ENCODE results near the gene NACC2.

DNA sequence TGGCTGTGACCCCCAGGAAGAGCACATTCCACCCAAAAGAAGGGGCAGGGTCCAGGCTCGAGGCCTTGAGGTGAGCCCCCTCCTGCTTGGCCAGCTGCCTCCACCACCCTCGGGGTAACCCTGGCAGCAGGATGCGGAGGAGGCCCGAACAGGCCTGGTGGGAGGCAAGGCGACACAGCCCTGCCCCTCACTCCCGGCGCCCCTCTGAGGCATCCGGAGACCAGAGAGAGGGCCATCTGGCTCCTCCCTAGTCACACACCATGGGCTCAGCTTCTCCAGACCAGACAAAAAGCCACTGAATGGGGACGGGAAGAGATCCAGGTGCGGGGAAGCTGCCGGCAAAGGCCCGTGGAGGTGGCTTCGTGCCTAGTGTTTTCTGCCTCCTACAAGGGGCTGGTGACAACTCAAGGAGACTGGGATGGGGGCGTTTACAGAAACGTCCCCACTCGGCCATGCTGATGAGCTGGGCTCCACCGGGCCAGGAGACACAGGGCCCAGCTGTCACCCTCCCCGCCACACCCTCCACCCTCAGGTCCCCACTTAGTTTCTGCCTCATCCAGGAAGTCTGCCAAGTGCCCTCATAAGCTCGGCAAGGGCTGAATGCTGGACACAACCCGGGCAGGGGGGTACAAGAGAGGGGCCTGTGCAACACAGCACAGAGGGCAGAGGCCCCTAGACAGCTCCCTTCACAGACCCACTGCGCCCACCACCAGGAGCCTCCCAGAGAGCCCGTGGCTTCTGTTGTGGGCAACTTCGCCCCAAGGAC is 41.9 kb downstream of the NACC2 start:
- TF ChIP-seq, protein P1, sequence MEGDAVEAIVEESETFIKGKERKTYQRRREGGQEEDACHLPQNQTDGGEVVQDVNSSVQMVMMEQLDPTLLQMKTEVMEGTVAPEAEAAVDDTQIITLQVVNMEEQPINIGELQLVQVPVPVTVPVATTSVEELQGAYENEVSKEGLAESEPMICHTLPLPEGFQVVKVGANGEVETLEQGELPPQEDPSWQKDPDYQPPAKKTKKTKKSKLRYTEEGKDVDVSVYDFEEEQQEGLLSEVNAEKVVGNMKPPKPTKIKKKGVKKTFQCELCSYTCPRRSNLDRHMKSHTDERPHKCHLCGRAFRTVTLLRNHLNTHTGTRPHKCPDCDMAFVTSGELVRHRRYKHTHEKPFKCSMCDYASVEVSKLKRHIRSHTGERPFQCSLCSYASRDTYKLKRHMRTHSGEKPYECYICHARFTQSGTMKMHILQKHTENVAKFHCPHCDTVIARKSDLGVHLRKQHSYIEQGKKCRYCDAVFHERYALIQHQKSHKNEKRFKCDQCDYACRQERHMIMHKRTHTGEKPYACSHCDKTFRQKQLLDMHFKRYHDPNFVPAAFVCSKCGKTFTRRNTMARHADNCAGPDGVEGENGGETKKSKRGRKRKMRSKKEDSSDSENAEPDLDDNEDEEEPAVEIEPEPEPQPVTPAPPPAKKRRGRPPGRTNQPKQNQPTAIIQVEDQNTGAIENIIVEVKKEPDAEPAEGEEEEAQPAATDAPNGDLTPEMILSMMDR (IDR thresholded peaks at IDR 0.05), result no peak
- TF ChIP-seq POLR2A (IDR thresholded peaks at IDR 0.05), result no peak
